HEK293T (cell line): Measurements from ENCODE around the gene LMF1.

Experiments used
- CTBP1 ChIP-seq: fragments of 450-650 bp; IDR thresholded peaks from 2 replicates; pipeline ENCODE4 v1.6.1; 2016; ENCODE audit warnings: borderline replicate concordance
- ELF4 ChIP-seq: fragments of 450-650 bp; IDR thresholded peaks from 2 replicates; pipeline ENCODE4 v1.6.1; 2017; ENCODE audit warnings: antibody characterized with exemption
- FOXM1 ChIP-seq: fragments of 450-650 bp; IDR thresholded peaks from 2 replicates; pipeline ENCODE4 v1.6.1; 2017; ENCODE audit warnings: mild to moderate bottlenecking, borderline replicate concordance
- HDGF ChIP-seq: fragments of 450-650 bp; IDR thresholded peaks from 2 replicates; pipeline ENCODE4 v1.6.1; 2017; ENCODE audit warnings: antibody characterized with exemption, borderline replicate concordance
- L3MBTL2 ChIP-seq: fragments of 450-650 bp; conservative IDR thresholded peaks from 2 replicates; pipeline ENCODE4 v1.6.1; 2016; ENCODE audit warnings: mild to moderate bottlenecking
- SP1 ChIP-seq: fragments of 450-650 bp; IDR thresholded peaks from 2 replicates; pipeline ENCODE4 v1.6.1; 2017
- SUZ12 ChIP-seq: fragments of 450-650 bp; IDR thresholded peaks from 2 replicates; pipeline ENCODE4 v1.6.1; 2016; ENCODE audit warnings: mild to moderate bottlenecking

- TF ChIP-seq SUZ12, result no peak
- TF ChIP-seq HDGF, result no peak
- TF ChIP-seq CTBP1, result no peak
- no peak for TF ChIP-seq SP1
- no peak for TF ChIP-seq FOXM1
- no peak for TF ChIP-seq L3MBTL2
- no peak for TF ChIP-seq ELF4
Measured at GRCh38 chr16:860891-861290, 109.9 kb downstream of the LMF1 start.
